Measurements from ENCODE around the gene ALG9. TPM values are rescaled to one million over a fixed set of nuclear protein-coding genes. Genes with fewer than 3 reads are reported as not detected.

ALG9 gene
- total RNA-seq: 21.2 and 29.3 TPM in 2 replicates

GRCh38 chr11:111870886-111871692 is at the start of gene ALG9:
ALG9 (minus strand) TSS chr11:111871581; CDS start chr11:111871482, 99 bp downstream.

GRCh38 chr11:111918390-111919256 is 47.2 kb upstream of the ALG9 start, which contains the start of gene C11orf52:
C11orf52 (plus strand) TSS chr11:111918913; CDS start chr11:111918973, 60 bp downstream.

GRCh38 chr11:111912535-111912934 is 41.2 kb upstream of the ALG9 start, which contains the start of gene HSPB2:
HSPB2 (plus strand) TSS chr11:111912734; CDS start chr11:111912830, 96 bp downstream.

GRCh38 chr11:111911563-111912401 is 40.4 kb upstream of the ALG9 start, which contains the start of gene CRYAB:
CRYAB (minus strand) TSS chr11:111911770; CDS start chr11:111911724, 46 bp downstream.

GRCh38 chr11:111878849-111879636 is 7.7 kb upstream of the ALG9 start, which contains the start of the genes CFAP68 and FDXACB1:
CFAP68 (plus strand) TSS chr11:111879541; CDS start chr11:111879561, 20 bp downstream.
FDXACB1 (minus strand) TSS chr11:111879165; CDS start chr11:111879132, 33 bp downstream.

GRCh38 chr11:111765984-111766833 is 105.2 kb downstream of the ALG9 start, which contains the start of gene PPP2R1B:
PPP2R1B (minus strand) TSS chr11:111766389; CDS start chr11:111766361, 28 bp downstream.

Other genes with a start within 250 kb of the ALG9 start
- 9.7 and 10.2 TPM in 2 replicates for gene PPP2R1B, start 105.2 kb downstream of the ALG9 start, total RNA-seq
- 0.85 and 1.6 TPM in 2 replicates for gene FDXACB1, start 7.6 kb upstream of the ALG9 start, total RNA-seq
- gene CFAP68, start 8.0 kb upstream of the ALG9 start, total RNA-seq: 26.3 and 26.5 TPM in 2 replicates
- 44.4 and 88.3 TPM in 2 replicates for gene CRYAB, start 40.2 kb upstream of the ALG9 start, total RNA-seq
- 0.23 and 1.2 TPM in 2 replicates for gene HSPB2, start 41.2 kb upstream of the ALG9 start, total RNA-seq
- gene C11orf52, start 47.3 kb upstream of the ALG9 start, total RNA-seq: 2.0 TPM in 1 of 2 replicates, not detected in the other
- gene DIXDC1, start 65.8 kb upstream of the ALG9 start, total RNA-seq: 8.9 and 14.1 TPM in 2 replicates
- gene DLAT, start 153.8 kb upstream of the ALG9 start, total RNA-seq: 15.1 and 23.5 TPM in 2 replicates
- gene PIH1D2, start 202.4 kb upstream of the ALG9 start, total RNA-seq: 2.0 TPM in 1 of 2 replicates, not detected in the other
- gene NKAPD1, start 202.7 kb upstream of the ALG9 start, total RNA-seq: 11.1 and 59.2 TPM in 2 replicates
- gene TIMM8B, start 215.2 kb upstream of the ALG9 start, total RNA-seq: 53.7 and 57.0 TPM in 2 replicates
- 77.8 and 92.3 TPM in 2 replicates for gene SDHD, start 215.3 kb upstream of the ALG9 start, total RNA-seq